K562 (cell line): ENCODE measurements around the gene DENND5B. TPM values are rescaled to one million over a fixed set of nuclear protein-coding genes. Genes with fewer than 3 reads are reported as not detected.

Experiments
- CREB3 ChIP-seq: fragments of 450-650 bp; conservative IDR thresholded peaks from 2 replicates; pipeline ENCODE4 v1.6.1; 2016; ENCODE audit warnings: missing genetic modification characterization, low read depth, mild to moderate bottlenecking, missing compliant biosample characterization, moderate library complexity
- ETV1 ChIP-seq: fragments of 450-650 bp; conservative IDR thresholded peaks from 2 replicates; pipeline ENCODE4 v1.6.1; 2016; ENCODE audit warnings: missing genetic modification characterization, control low read depth, low read depth, missing compliant biosample characterization
- NR2C1 ChIP-seq, 2 experiments: fragments of 450-650 bp; IDR thresholded peaks; 2 replicates each; pipeline ENCODE4 v1.6.1; 2017; ENCODE audit warnings: mild to moderate bottlenecking in 2 of 2, antibody characterized with exemption in 1 of 2, inconsistent platforms in 1 of 2, missing compliant biosample characterization in 1 of 2, missing genetic modification characterization in 1 of 2
- NR4A1 ChIP-seq, 2 experiments: fragments of 250-450 bp in 1 of 2; fragments of 450-650 bp in 1 of 2; sonication (Bioruptor Pico) in 1 of 2; IDR thresholded peaks; 2 replicates each; pipeline versions ENCODE4 v1.4.0 to v1.6.1; 2016 to 2020; ENCODE audit warnings: mild to moderate bottlenecking in 2 of 2, missing compliant biosample characterization in 1 of 2, missing genetic modification characterization in 1 of 2, moderate library complexity in 1 of 2
- POLR3A ChIP-seq: IDR thresholded peaks from 2 replicates; pipeline ENCODE4 v1.6.1; 2011; ENCODE audit warnings: borderline replicate concordance, mild to moderate bottlenecking, moderate library complexity; ENCODE audit not compliant: insufficient read length, insufficient read depth; ENCODE audit errors: extremely low read depth
- RERE ChIP-seq: sonication (generic); formaldehyde crosslinking; IDR thresholded peaks from 2 replicates; pipeline ENCODE4 v1.8.0; 2023; ENCODE audit warnings: missing genetic modification reagents, mild to moderate bottlenecking, borderline replicate concordance
- RREB1 ChIP-seq: fragments of 250-450 bp; sonication (Bioruptor Pico); IDR thresholded peaks from 2 replicates; pipeline ENCODE4 v1.4.0; 2020
- ZNF311 ChIP-seq: fragments of 250-450 bp; sonication (Bioruptor Pico); IDR thresholded peaks from 2 replicates; pipeline ENCODE4 v1.4.0; 2020; ENCODE audit warnings: mild to moderate bottlenecking, moderate library complexity
- ZNF695 ChIP-seq: fragments of 450-650 bp; formaldehyde crosslinking; IDR thresholded peaks from 2 replicates; pipeline ENCODE4 v1.4.0; 2020; ENCODE audit warnings: mild to moderate bottlenecking, moderate library complexity
- ZSCAN32 ChIP-seq: fragments of 450-650 bp; formaldehyde crosslinking; IDR thresholded peaks from 2 replicates; pipeline ENCODE4 v1.4.0; 2020; ENCODE audit warnings: mild to moderate bottlenecking, moderate library complexity
- polyA plus RNA-seq, 8 experiments: library from polyadenylated mRNA; depleted of rRNA in 4 of 8; stranded (reverse) in 5 of 8; unstranded in 3 of 8; fragments of >200 nt; fragmentation: Nextera tagmentation in 2 of 8; fragmentation: Illumina TruSeq in 1 of 8; extraction: Ambion mirVana in 2 of 8; extraction: Trizol in 1 of 8; gene quantifications; 2 replicates each; pipeline versions ENCODE4 v1.2.1 to v1.2.3, GENCODE V29; 2011 to 2014; ENCODE audit warnings: inconsistent platforms in 1 of 8, missing spikeins in 1 of 8
- total RNA-seq, 7 experiments: library from RNA; depleted of rRNA in 6 of 7; stranded (reverse); fragments of >200 nt in 6 of 7; fragmentation: Illumina TruSeq in 2 of 7; extraction: Trizol in 2 of 7; gene quantifications; 2 replicates each; pipeline versions ENCODE4 v1.2.1 to v1.2.3, GENCODE V29; 2011 to 2021; ENCODE audit warnings: low replicate concordance in 1 of 7

Gene DENND5B
- total and polyA plus RNA-seq, 9 of the 15 experiments (the other 6 are each of a cell fraction or from before 2014, with no cell fraction given): 0.99 to 6.0 (median 3.6) TPM

GRCh38 chr12:31618228-31619025, 27.5 kb upstream of the DENND5B start (continued):
- TF ChIP-seq RREB1 (CRISPR knock-in tag): peak; percentile 97
- TF ChIP-seq ZSCAN32: peak; percentile 93
- TF ChIP-seq NR2C1 (IDR thresholded peaks at IDR 0.05): no peak
- peak; percentile 96 for TF ChIP-seq NR2C1 (tag; IDR thresholded peaks at IDR 0.05)
- peak; percentile 99 for TF ChIP-seq CREB3 (tag)
- TF ChIP-seq RERE: no peak
- peak; percentile 99 for TF ChIP-seq ZNF311 (CRISPR knock-in tag)
- peak; percentile 77; the same call in 1 of the 2 replicates for TF ChIP-seq NR4A1 (CRISPR knock-in tag; IDR thresholded peaks at IDR 0.05)
- peak; percentile 99 for TF ChIP-seq NR4A1 (tag; IDR thresholded peaks at IDR 0.05)
- TF ChIP-seq ZNF695 (CRISPR knock-in tag): peak; percentile 78; the same call in 1 of the 2 replicates
- TF ChIP-seq POLR3A: no peak
- peak; percentile 87 for TF ChIP-seq ETV1 (tag)
